Peyer's patch (tissue), 4 donors: ENCODE results near the gene TRERF1.

Experiments used
- CTCF ChIP-seq, 6 experiments: fragments of 450-650 bp in 4 of 6; fragments of 200-600 bp in 2 of 6; sonication (generic) in 1 of 6; IDR thresholded peaks; one replicate each; pipeline ENCODE4 v1.5.1; 2017 to 2019; ENCODE audit warnings: antibody characterized with exemption in 6 of 6, mild to moderate bottlenecking in 3 of 6, moderate library complexity in 1 of 6
- POLR2A ChIP-seq, 2 donors: fragments of 450-650 bp; IDR thresholded peaks; one replicate each; pipeline ENCODE4 v1.5.1; 2017; ENCODE audit warnings: antibody characterized with exemption in 2 of 2, mild to moderate bottlenecking in 2 of 2, moderate library complexity in 2 of 2

- TF ChIP-seq CTCF (IDR thresholded peaks at IDR 0.05) (no peak), POLR2A (IDR thresholded peaks at IDR 0.05) (no peak)
Observed at GRCh38 chr6:42471142-42471541, 19.4 kb upstream of the TRERF1 start.
